Endodermal cell (in vitro differentiated cells): Measurements from ENCODE around the gene CDS2. TPM values are rescaled to one million over a fixed set of nuclear protein-coding genes. Genes with fewer than 3 reads are reported as not detected.

Experiments used
- DNase-seq: peaks from one replicate; pipeline ENCODE4 v3.0.0-alpha.2; 2017
- H3K27ac ChIP-seq: 2 replicates; pipeline ENCODE4 v1.5.1; 2013; ENCODE audit warnings: mild to moderate bottlenecking, low read depth, low read length, moderate library complexity
- H3K27me3 ChIP-seq: 2 replicates; pipeline ENCODE4 v1.6.1; 2013; ENCODE audit warnings: mild to moderate bottlenecking, low read length, moderate library complexity; ENCODE audit not compliant: insufficient read depth, control insufficient read depth, poor library complexity, severe bottlenecking
- H3K36me3 ChIP-seq: 2 replicates; pipeline ENCODE4 v1.7.0; 2013; ENCODE audit warnings: mild to moderate bottlenecking, low read length, moderate library complexity; ENCODE audit not compliant: control insufficient read depth, insufficient read depth
- H3K4me1 ChIP-seq: one replicate; pipeline ENCODE4 v1.7.0; 2013; ENCODE audit warnings: low read length; ENCODE audit not compliant: control insufficient read depth, insufficient read depth
- H3K4me3 ChIP-seq: 2 replicates; pipeline ENCODE4 v1.5.1; 2013; ENCODE audit warnings: mild to moderate bottlenecking, low read length, moderate library complexity
- H3K9ac ChIP-seq: 2 replicates; pipeline ENCODE4 v1.6.1; 2013; ENCODE audit warnings: mild to moderate bottlenecking, low read length, moderate library complexity; ENCODE audit not compliant: poor library complexity, severe bottlenecking; ENCODE audit errors: extremely low read depth
- H3K9me3 ChIP-seq: 2 replicates; pipeline ENCODE4 v1.6.1; 2013; ENCODE audit warnings: mild to moderate bottlenecking, low read length, moderate library complexity; ENCODE audit not compliant: control insufficient read depth
- H3K27ac Mint-ChIP-seq: 2 replicates; pipeline ENCODE4 v1.8.0; 2020; ENCODE audit warnings: mixed read lengths
- H3K27me3 Mint-ChIP-seq: 2 replicates; pipeline ENCODE4 v1.8.0; 2021; ENCODE audit warnings: mild to moderate bottlenecking, mixed read lengths; ENCODE audit not compliant: insufficient read depth
- H3K36me3 Mint-ChIP-seq: 2 replicates; pipeline ENCODE4 v1.8.0; 2020; ENCODE audit warnings: low read depth, mixed read lengths
- H3K4me1 Mint-ChIP-seq: 2 replicates; pipeline ENCODE4 v1.8.0; 2020; ENCODE audit warnings: mixed read lengths
- H3K4me3 Mint-ChIP-seq: 2 replicates; pipeline ENCODE4 v1.8.0; 2020; ENCODE audit warnings: mild to moderate bottlenecking, moderate library complexity, mixed read lengths
- H3K9me3 Mint-ChIP-seq: 2 replicates; pipeline ENCODE4 v1.8.0; 2020; ENCODE audit warnings: mild to moderate bottlenecking, mixed read lengths
- CTCF ChIP-seq: fragments of 200-600 bp; sonication (generic); conservative IDR thresholded peaks from 2 replicates; pipeline ENCODE4 v1.5.0; 2021; ENCODE audit warnings: antibody characterized with exemption, mild to moderate bottlenecking
- WGBS, 2 experiments: methylation state at CpG; one replicate each; pipeline versions ENCODE4 v1.1.5 to v1.1.7; 2013; ENCODE audit warnings: missing lambda C conversion rate in 2 of 2, mixed read lengths in 1 of 2; ENCODE audit not compliant: insufficient coverage in 1 of 2, insufficient read length in 1 of 2; 5-methylcytosine and 5-hydroxymethylcytosine counted together
- total RNA-seq, 2 donors: library from RNA; stranded (reverse); fragmentation: NEBNext Ultra II Directional in 1 of 2; extraction: Animal tissue kit (Norgen Biotek cat#: 25700) in 1 of 2; gene quantifications; 2 replicates in 1 of 2; 3 replicates in 1 of 2; pipeline ENCODE4 v1.2.1, GENCODE V29; 2021

CDS2 gene
- total RNA-seq, 2 donors from 2014 or later: 66.8 to 77.1 TPM

- Mint-ChIP-seq H3K4me3 (no peak overlapping the region), H3K36me3 (peaks cover 59% of the 10 kb centered on the region), H3K27ac (no peak overlapping the region), H3K4me1 (peaks cover 42% of the 10 kb centered on the region), H3K9me3 (no peaks in the 10 kb centered on the region), H3K27me3 (no peaks in the 10 kb centered on the region)
- Histone ChIP-seq H3K9ac (no peak overlapping the region), H3K9me3 (no peaks in the 10 kb centered on the region), H3K4me3 (no peak overlapping the region), H3K4me1 (peaks cover 20% of the 10 kb centered on the region), H3K36me3 (peaks cover 82% of the 10 kb centered on the region), H3K27ac (no peak overlapping the region), H3K27me3 (no peaks in the 10 kb centered on the region)
- no peak for DNase-seq
- TF ChIP-seq CTCF: no peak
These were observed 55.1 kb downstream of the CDS2 start for GRCh38 chr20:5181958-5182357.

DNA sequence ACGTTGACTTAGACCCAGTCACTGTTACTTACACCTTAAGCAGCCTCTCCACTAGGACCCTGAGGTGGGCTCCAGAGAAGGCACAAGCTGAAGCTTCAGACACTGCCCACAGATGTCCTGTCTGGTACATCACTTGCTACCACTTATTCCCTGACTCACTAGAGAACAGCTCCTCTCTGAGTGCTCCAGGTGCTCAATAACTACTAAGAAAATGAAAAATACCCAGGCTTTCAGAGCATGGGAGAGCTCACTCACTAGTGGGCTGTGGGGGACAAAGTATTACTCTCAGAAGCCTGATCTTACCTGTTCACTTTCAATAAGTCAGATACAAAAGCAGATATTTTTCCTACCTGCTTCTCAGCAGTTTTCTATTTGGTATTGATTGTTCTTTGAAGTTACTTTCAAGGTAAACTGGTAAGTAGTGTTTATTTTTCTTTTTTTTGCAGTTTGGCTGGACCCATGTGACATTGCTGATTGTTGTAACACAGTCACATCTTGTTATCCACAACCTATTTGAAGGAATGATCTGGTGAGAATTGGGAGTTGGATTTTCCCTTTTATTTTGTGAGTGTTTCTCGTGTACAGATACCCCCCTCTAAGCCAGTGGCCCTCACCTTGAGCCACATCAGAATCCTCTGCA lies 55.9 kb downstream of the CDS2 start:
- H3K27me3 ChIP-seq: no peaks in the 10 kb centered on the region
- H3K27ac ChIP-seq: no peak overlapping the region
- no peak for DNase-seq
- no peaks in the 10 kb centered on the region for H3K27me3 Mint-ChIP-seq
- no peak overlapping the region for H3K9ac ChIP-seq
- H3K4me3 ChIP-seq: no peak overlapping the region
- no peaks in the 10 kb centered on the region for H3K9me3 ChIP-seq
- no peaks in the 10 kb centered on the region for H3K9me3 Mint-ChIP-seq
- H3K4me3 Mint-ChIP-seq: no peak overlapping the region
- no peak for TF ChIP-seq CTCF
- peak overlapping the region; percentile 61 for H3K27ac Mint-ChIP-seq
- H3K4me1 Mint-ChIP-seq: peaks cover 36% of the 10 kb centered on the region
- peaks cover 54% of the 10 kb centered on the region for H3K36me3 Mint-ChIP-seq
- 100% methylated on average over 1 to 2 of the region's 2 CpGs for WGBS, 2 experiments
- peaks cover 82% of the 10 kb centered on the region for H3K36me3 ChIP-seq
- H3K4me1 ChIP-seq: peaks cover 20% of the 10 kb centered on the region

DNA sequence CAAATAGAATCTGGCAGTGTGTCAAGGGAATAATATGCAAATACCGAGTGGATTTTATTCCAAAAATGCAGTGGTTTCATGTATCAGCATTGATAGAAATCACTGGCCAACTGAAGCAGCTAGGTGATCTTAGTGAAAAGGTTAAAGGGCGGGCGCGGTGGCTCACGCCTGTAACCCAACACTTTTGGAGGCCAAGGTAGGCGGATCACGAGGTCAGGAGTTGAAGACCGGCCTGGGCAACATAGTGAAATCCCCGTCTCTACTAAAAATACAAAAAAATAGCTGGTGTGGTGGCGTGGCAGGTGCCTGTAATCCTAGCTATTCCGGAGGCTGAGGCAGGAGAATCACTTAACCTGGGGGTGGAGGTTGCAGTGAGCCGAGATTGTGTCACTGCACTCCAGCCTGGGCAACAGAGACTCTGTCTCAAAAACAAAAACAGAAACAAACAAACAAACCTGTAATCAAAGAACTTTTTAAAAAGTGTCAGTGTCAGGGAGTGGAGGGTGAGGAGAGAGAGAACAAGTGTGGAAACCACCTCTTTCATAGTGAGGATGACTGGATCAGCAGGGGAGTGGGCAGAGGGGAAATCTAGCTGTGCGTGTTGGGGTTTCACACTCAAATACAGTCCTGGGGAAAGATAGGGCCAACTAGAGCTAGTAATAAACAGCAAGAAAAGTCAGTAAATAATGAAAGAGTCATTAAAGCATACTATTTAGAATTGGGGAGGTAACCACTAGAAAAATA lies 57.1 kb downstream of the CDS2 start:
- no peak overlapping the region for H3K4me3 ChIP-seq
- no peaks in the 10 kb centered on the region for H3K27me3 Mint-ChIP-seq
- peaks cover 82% of the 10 kb centered on the region for H3K36me3 ChIP-seq
- peaks cover 50% of the 10 kb centered on the region for H3K36me3 Mint-ChIP-seq
- no peaks in the 10 kb centered on the region for H3K27me3 ChIP-seq
- peaks cover 30% of the 10 kb centered on the region for H3K4me1 Mint-ChIP-seq
- WGBS, 2 experiments: 91 to 94% methylated on average over 4 to 13 of the region's 13 CpGs
- H3K4me1 ChIP-seq: peaks cover 17% of the 10 kb centered on the region
- H3K4me3 Mint-ChIP-seq: no peak overlapping the region
- H3K9me3 Mint-ChIP-seq: no peaks in the 10 kb centered on the region
- H3K9me3 ChIP-seq: no peaks in the 10 kb centered on the region
- H3K9ac ChIP-seq: no peak overlapping the region
- no peak overlapping the region for H3K27ac ChIP-seq
- TF ChIP-seq CTCF: no peak
- no peak overlapping the region for H3K27ac Mint-ChIP-seq
- DNase-seq: no peak
